Ascending aorta (tissue), 2 donors: ENCODE results near the gene TTLL11. TPM values are rescaled to one million over a fixed set of nuclear protein-coding genes. Genes with fewer than 3 reads are reported as not detected.

Experiments
- DNase-seq, 2 donors: peaks; one replicate each; pipeline ENCODE4 v3.0.0-alpha.2; 2019; ENCODE audit warnings: low spot score in 2 of 2
- H3K27ac ChIP-seq, 2 donors: fragments of 200-600 bp; sonication (generic); one replicate each; pipeline ENCODE4 v1.5.1; 2016 to 2017; ENCODE audit warnings: mild to moderate bottlenecking in 1 of 2
- H3K27me3 ChIP-seq: fragments of 200-600 bp; sonication (generic); one replicate; pipeline ENCODE4 v1.5.1; 2017
- H3K36me3 ChIP-seq, 2 donors: fragments of 200-600 bp; sonication (generic); one replicate each; pipeline ENCODE4 v1.5.1; 2016
- H3K4me1 ChIP-seq, 2 donors: fragments of 200-600 bp; sonication (generic); one replicate each; pipeline ENCODE4 v1.5.1; 2016 to 2017; ENCODE audit warnings: mild to moderate bottlenecking in 1 of 2
- H3K4me3 ChIP-seq, 2 donors: fragments of 200-600 bp; sonication (generic); one replicate each; pipeline ENCODE4 v1.5.1; 2016 to 2017; ENCODE audit warnings: mild to moderate bottlenecking in 1 of 2
- H3K9me3 ChIP-seq, 2 donors: fragments of 200-600 bp; sonication (generic); one replicate each; pipeline ENCODE4 v1.5.1; 2016
- CTCF ChIP-seq, 3 experiments: fragments of 200-600 bp in 2 of 3; fragments of 450-650 bp in 1 of 3; sonication (generic) in 2 of 3; IDR thresholded peaks; one replicate each; pipeline ENCODE4 v1.5.1; 2016 to 2019; ENCODE audit warnings: antibody characterized with exemption in 3 of 3, mild to moderate bottlenecking in 1 of 3, moderate library complexity in 1 of 3
- intact Hi-C: fragments of 100-400 bp; cut with DNase I; formaldehyde crosslinking; loops from one replicate; pipeline ENCODE4 v1.15.1; 2023
- total RNA-seq: library from RNA; depleted of rRNA; stranded (reverse); fragments of >200 nt; gene quantifications from one replicate; pipeline ENCODE4 v1.1.0, GENCODE V29; 2016

TTLL11 gene
- total RNA-seq, 1 donor from 2014 or later = 18.5 TPM

- H3K9me3 ChIP-seq = no peaks in the 10 kb centered on the region
- no peaks in the 10 kb centered on the region for H3K27me3 ChIP-seq
- no peaks in the 10 kb centered on the region for H3K4me1 ChIP-seq
- no peak overlapping the region for H3K27ac ChIP-seq
- peaks cover 0 to 3% of the 10 kb centered on the region in 2 donors for H3K36me3 ChIP-seq
- intact Hi-C loops = no loop called here
- H3K4me3 ChIP-seq = no peak overlapping the region
- DNase-seq = no peak
- TF ChIP-seq CTCF (IDR thresholded peaks at IDR 0.05) = no peak
Observed at GRCh38 chr9:121975801-121976277, 117.3 kb downstream of the TTLL11 start.

GRCh38 chr9:121974421-121974820 lies 118.7 kb downstream of the TTLL11 start:
- H3K27ac ChIP-seq = no peak overlapping the region
- no peaks in the 10 kb centered on the region for H3K9me3 ChIP-seq
- peaks cover 0 to 3% of the 10 kb centered on the region in 2 donors for H3K36me3 ChIP-seq
- DNase-seq = no peak
- H3K4me3 ChIP-seq = no peak overlapping the region
- TF ChIP-seq CTCF (IDR thresholded peaks at IDR 0.05) = no peak
- H3K27me3 ChIP-seq = no peaks in the 10 kb centered on the region
- H3K4me1 ChIP-seq = no peaks in the 10 kb centered on the region
- intact Hi-C loops = no loop called here

GRCh38 chr9:121972501-121972981 lies 120.6 kb downstream of the TTLL11 start:
- DNase-seq = peak; percentile 28 to 86
- intact Hi-C loops = no loop called here
- Histone ChIP-seq H3K4me1 (no peaks in the 10 kb centered on the region), H3K27me3 (no peaks in the 10 kb centered on the region), H3K4me3 (no peak overlapping the region), H3K36me3 (peaks cover 0 to 3% of the 10 kb centered on the region in 2 donors), H3K27ac (no peak overlapping the region), H3K9me3 (no peaks in the 10 kb centered on the region)
- no peak for TF ChIP-seq CTCF (IDR thresholded peaks at IDR 0.05)

GRCh38 chr9:121968056-121968455 lies 125.1 kb downstream of the TTLL11 start:
- no peaks in the 10 kb centered on the region for H3K27me3 ChIP-seq
- no peak for DNase-seq
- H3K36me3 ChIP-seq = peaks cover 0 to under 1% of the 10 kb centered on the region in 2 donors
- H3K27ac ChIP-seq = no peak overlapping the region
- no peak overlapping the region for H3K4me3 ChIP-seq
- TF ChIP-seq CTCF (IDR thresholded peaks at IDR 0.05) = no peak
- no peaks in the 10 kb centered on the region for H3K4me1 ChIP-seq
- intact Hi-C loops = no loop called here
- H3K9me3 ChIP-seq = no peaks in the 10 kb centered on the region

- no peak for TF ChIP-seq CTCF (IDR thresholded peaks at IDR 0.05)
- intact Hi-C loops = no loop called here
Observed at GRCh38 chr9:121966706-121967105, 126.4 kb downstream of the TTLL11 start.

GRCh38 chr9:121963528-121963995 lies 129.5 kb downstream of the TTLL11 start:
- Histone ChIP-seq H3K9me3 (no peaks in the 10 kb centered on the region), H3K4me1 (no peaks in the 10 kb centered on the region), H3K27me3 (no peaks in the 10 kb centered on the region), H3K4me3 (no peak overlapping the region), H3K27ac (no peak overlapping the region), H3K36me3 (no peaks in the 10 kb centered on the region)
- TF ChIP-seq CTCF (IDR thresholded peaks at IDR 0.05) = no peak
- no peak for DNase-seq
- intact Hi-C loops = no loop called here

More at GRCh38 chr9:121966706-121967105, 126.4 kb downstream of the TTLL11 start:
- H3K27ac ChIP-seq = no peak overlapping the region
- H3K4me1 ChIP-seq = no peaks in the 10 kb centered on the region
- H3K4me3 ChIP-seq = no peak overlapping the region
- H3K9me3 ChIP-seq = no peaks in the 10 kb centered on the region
- no peaks in the 10 kb centered on the region for H3K36me3 ChIP-seq
- no peak for DNase-seq
- H3K27me3 ChIP-seq = no peaks in the 10 kb centered on the region
